ENCODE measurements around the gene SLC25A10.

SLC25A10 gene

DNA sequence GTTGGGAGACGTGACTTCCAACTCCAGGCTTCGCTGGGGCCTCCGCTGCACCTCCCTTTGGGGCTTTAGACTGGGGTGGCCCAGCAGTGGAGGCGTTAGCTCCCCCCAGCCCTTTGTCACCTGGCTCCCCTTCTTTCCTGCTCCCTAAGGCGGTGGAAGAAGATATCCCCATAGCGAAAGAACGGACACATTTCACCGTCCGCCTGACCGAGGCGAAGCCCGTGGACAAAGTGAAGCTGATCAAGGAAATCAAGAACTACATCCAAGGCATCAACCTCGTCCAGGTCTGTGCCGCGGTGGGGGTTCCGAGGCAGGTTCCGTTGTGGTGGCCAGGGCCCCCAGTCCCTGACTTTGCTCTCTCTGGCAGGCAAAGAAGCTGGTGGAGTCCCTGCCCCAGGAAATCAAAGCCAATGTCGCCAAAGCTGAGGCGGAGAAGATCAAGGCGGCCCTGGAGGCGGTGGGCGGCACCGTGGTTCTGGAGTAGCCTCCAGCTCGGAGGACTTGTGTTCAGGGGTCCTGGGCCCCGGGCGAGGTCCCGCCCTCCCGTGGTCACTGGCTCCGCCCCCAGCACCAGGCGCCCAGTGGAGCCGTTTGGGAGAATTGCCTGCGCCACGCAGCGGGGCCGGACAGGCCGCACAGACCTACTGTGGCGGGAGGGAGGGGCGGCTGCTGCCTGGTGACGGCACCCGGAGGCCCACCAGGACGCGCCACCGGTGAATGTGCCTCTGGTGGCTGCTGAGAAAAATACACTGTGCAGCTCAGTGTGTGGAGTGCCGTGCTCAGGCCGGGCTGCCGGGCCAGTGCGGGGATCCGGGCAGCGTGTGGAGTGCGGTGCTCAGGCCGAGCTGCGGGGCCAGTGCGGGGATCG is 5.1 kb upstream of the SLC25A10 start:
- FAIRE-seq = no peak

- FAIRE-seq = no peak
Measured at GRCh38 chr17:81707725-81708646, 4.1 kb upstream of the SLC25A10 start.

- FAIRE-seq = no peak
Measured at GRCh38 chr17:81708739-81709185, 3.3 kb upstream of the SLC25A10 start.

DNA sequence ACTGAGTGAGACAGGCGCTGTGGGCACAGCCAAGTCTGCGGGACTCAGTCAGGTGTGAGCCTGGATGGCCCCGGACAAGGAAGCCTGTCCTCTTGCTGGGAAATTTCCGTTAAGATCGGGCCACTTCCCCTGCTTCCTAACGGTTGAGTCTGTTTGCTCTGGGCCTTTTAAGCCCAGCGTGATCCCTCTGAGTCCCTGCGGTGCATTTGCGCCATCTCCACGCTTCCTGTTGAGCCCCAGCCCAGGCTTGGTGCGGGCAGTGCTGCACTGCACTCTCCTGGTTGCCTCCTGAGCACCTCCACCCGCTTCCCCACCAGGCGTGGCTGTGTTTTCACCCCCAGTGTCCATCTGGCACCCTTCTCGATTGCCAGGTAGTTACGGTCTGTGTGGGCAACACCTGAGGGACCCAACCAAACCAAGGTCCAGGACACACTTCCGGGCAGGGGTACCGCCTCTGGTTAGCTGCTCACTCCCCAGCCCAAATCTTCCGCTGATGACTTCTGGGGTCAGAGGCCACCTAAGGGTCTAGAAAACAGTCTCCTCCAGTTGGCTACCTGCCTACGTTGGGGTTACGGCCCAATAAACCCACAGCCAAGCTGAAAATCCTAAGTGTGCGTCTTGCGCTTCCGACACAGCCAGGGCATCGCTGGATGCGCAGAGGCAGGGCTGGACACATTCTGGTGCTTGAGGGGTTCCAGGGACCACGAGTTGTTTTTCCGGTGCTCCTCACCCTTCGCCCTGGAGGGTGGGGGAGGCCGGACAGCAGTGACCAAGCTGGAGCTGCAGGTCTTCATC is 1.4 kb upstream of the SLC25A10 start:
- FAIRE-seq = no peak

DNA sequence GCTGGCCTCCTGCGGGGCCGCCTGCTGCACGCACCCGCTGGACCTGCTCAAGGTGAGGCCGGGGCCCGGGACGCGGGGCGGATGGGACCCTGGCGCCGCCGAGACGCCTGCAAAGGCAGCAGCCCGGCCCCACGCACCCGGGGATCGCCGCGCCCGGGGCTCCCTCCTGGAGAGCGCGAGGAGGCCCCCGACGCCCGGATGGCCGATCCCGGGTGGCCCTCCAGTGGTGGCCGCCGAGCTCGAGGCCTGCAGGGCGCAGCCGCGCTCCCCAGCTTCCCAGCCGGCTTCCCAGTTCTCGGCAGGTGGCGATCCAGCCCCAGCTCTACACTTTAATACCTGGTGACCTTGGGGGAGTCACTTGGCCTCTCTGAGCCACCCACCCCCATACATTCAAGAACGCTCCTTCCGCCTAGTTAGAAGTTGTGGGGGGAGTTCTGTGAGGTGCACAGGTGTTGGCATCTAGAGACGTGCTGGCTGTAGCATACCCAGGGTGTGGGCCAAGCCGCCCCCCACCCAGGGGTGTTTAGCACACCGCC is 452 bp downstream of the SLC25A10 start:
- no peak for FAIRE-seq

GRCh38 chr17:81713004-81713555 is 996 bp downstream of the SLC25A10 start:
- no peak for FAIRE-seq

DNA sequence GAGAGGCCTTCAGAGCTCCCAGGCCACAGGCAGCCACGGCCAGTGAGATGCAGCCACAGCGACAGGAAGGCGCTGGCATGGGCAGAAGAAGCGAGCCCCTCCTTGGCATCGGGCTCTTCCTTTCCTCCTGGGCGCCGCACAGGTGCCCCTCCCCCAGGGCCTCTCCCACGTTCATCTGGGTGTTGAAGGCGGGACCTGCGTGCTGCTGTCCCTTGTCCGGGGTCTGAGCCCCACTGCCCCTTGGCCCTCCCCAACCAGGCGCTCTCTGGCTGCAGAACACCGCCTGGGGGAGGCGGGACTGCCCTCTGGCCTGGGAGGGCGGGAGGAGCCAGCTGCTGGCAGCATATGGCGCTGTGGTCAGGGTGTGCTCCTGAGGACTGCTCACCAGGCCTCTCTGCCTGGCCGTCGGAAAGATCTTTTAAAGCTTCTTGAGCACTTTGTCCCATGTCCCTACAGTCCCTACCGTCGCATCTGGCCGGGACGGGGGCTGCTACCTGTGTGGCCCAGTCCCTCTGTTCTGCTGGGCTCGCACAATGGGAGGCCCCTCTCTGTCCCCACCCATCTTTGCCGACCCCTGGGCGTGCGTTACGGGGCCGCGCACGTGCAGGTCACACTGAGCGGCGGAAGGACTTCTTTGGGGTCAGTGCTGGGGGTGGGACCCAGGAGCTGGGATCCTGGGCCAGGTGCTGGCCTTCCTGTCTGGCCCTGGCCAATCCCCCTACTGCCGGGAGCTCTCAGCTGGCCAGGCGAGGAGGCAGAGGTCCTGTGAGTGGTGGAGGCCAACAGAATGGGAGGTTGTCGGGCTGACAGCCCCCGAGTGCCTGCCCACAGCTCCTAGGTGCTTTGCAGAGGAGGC is 1.7 kb downstream of the SLC25A10 start:
- FAIRE-seq = no peak

DNA sequence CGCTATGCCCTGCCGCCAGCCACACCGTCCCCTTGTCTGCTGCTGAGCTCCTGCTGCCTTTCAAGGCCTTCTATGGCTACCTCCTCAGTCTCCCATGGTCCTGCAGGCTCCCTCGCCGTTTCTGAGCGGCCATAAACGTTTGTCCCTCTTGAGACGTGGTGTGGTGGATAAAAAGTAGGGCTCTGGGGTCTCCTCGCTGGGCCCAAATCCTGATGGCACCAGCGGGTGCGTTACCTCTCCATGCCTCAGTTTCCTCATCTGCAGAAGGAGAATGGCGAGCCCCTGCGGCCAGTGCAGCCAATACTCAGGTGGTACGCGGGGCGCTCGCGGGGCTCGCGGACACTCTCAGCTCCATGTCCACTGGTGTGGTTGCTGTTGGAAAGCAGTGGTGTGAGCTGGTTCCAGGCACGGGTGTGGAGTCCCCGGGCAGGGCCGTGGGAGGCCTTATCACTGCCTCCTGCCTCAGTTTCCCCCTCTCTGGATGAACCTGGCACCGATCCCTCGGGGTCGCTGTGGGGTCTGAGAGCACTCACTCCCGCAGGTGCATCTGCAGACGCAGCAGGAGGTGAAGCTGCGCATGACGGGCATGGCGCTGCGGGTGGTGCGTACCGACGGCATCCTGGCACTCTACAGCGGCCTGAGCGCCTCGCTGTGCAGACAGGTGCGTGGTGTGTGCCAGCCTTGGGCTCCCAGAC is 2.5 kb downstream of the SLC25A10 start:
- FAIRE-seq = no peak

GRCh38 chr17:81715107-81715871 is 3.2 kb downstream of the SLC25A10 start:
- FAIRE-seq = no peak

DNA sequence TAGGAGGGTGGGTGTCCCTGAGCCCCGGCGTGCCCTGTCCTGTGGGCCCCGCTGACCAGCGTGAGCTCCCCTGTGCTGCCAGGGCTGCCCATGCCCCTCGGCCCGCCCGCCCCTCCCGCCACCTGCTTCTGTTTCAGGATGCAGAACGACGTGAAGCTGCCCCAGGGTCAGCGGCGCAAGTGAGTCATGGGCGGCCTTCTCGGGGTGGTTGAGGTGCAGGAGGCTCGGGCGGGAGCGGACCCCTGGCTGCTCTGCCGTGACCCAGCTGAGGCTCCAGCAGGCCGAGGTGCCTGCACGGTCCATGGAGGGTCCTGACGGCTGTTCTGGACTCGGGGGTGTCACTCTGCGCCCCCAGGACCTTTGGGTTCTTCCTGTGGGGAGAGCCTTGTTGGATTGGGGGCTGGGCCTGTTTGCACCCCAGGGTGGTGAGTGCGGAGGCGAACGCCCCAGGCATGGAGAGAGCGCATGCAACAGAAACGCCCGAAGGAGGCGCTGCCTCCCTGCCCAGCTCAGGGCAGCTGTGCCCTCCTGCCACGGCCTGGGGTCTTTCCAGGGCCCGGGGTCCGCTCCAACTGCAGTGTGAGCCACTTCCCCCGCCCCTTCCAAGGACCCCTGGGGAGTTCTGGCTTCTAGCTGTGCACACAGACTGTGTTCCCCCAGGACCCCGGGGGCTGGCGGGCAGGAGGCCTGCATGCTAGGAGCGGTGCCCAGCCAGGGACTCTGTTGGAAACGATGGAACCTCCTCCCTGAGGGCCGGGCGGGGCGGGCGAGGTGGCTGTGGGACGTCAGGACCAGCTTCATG is 4.0 kb downstream of the SLC25A10 start:
- no peak for FAIRE-seq

DNA sequence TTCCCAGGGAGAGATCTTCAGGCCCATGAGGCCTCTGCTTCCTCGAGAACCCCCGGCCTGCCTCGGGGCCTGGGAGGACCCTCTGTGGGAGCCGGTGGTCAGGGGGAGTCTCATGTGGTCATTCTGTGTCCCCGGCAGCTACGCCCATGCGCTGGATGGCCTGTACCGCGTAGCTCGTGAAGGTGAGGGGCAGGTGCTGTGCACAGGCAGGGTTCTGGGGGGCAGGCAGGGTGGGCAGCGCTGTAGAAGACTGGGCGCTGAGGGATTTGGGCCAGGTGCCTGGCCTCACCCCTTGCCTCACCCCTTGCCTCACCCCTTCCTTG is 4.6 kb downstream of the SLC25A10 start:
- FAIRE-seq = no peak

DNA sequence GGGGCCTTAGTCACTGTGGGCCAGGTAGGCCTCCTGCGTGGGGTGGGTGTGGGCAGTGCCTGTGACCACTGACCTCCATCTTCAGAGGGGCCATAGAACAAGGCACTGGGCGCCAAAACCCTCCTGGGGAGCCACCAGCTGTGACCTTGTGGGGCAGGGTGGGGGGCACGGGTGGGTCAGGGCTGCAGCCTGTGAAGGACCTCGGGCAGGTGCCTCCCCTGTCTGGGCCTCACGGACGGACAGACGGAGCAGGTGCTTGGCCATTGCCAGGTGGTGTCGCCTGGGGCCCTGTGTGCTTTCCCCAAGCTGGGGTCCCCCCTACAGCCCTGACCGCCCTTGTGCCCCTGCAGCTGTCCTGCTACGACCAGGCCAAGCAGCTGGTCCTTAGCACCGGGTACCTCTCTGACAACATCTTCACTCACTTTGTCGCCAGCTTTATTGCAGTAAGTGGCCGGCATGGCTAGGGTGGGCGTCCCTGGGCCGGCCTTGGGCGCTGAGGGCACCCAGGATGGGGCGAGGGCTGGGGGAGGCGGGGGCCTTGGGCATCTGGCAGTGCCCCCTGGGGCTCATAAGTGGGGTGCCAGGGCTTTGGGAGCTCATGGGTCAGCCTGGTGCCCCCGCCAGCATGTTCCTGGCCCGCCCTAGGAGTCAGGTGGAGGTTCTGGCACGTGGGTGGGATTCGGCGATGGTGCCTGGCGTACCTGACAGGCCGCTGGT is 5.1 kb downstream of the SLC25A10 start:
- no peak for FAIRE-seq

DNA sequence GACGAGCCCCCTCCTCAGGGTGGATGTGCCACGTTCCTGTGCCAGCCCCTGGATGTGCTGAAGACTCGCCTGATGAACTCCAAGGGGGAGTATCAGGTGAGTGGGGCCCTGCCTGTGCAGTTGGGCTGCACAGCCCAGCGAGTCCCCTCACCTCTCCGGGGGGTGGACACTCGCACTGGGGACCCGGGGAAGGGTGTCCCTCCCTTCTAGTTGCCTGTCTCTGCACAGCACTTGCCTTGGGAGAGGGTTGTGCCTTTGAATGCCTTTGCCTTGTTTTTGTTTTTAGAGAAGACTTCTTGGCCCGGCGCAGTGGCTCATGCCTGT is 5.6 kb downstream of the SLC25A10 start:
- FAIRE-seq = no peak

DNA sequence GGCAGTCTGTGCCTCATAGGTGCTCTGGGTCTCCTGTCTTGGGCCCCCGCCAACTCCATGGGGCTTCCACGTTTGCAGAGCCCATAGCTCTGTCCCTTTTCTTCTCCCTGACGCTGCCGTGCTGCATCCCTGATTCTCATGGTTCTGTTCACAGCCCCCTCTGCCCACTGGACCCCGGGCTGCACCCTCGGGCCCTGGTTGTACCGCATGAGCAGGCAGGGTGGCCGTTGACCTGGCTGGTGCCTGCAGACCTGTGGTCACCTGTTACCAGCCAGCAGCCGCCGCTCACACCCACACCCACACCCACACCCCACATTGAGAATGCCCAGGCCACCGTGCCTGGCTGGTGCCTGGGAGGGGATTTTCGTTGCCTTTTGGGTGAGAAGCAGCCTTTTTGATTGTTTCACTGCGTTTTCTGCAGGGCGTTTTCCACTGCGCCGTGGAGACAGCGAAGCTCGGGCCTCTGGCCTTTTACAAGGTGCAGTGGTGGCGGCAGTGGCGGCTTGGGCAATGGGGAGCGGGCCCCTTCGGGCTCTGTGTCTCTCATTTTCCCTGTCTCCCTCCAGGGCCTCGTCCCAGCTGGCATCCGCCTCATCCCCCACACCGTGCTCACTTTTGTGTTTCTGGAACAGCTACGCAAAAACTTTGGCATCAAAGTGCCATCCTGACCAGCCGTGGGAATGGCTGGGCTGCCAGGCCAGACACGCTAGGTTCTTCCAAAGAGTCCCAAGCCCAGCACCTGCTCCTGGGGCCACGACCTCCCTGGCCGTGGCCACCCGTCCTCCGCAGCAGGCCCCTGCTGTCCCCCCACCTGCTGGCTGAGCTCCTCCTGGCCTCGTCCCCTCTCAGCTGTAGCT is 7.6 kb downstream of the SLC25A10 start:
- no peak for FAIRE-seq

DNA sequence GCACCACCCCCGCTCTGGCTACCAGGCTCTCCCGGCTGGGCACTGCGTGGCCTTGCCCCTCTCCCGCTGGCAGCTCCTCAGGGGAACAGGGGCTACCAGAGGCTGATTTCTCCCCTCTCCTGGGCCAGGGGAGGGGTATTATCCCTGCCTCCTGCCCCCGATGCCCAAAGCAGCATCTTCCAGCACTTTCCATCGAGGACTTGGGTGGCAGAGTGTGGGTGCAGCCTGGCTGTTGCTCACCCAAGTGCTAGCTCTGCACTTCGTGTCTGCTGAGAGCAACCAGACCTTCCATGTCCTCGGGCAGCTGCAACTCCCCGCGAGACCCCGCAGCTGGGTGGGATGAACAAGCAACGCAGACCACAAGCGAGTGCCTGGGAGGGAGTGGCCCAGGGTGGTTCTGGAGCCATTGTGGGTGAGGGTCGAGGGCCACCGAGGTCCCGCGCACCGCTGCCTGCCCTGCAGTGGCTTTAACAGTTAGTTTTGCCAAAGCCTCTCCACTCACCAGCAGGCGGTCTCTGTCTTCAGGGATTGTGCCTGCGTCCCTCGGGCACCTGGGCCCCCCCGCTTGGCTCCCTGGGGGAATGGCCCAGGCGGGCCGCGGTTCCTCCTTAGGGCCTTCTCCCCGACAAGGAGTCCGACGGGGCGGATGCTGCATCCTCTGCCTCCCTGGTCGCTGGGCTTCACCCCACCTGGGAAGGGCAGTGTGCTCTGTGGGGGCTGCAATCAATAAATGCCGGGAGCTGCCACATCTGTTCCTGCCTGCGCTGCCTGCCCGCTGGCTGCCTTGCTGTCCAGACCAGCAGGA is 8.4 kb downstream of the SLC25A10 start:
- FAIRE-seq = no peak

Data from A204.1 (cell line).